DND-41 (cell line): ENCODE measurements around the gene C1QTNF6.

Experiments
- ATAC-seq: fragments of 200-7000 bp; cut with Tn5 transposase; 3 replicates; pipeline ENCODE4 v1.9.1; 2021; ENCODE audit warnings: low read depth; ENCODE audit not compliant: insufficient read depth
- DNase-seq: peaks from one replicate; pipeline ENCODE4 v3.0.0-alpha.2; 2020
- H2AFZ ChIP-seq: 2 replicates; pipeline ENCODE4 v1.6.0; 2012; ENCODE audit warnings: low read depth, low read length
- H3K27ac ChIP-seq: 2 replicates; pipeline ENCODE4 v1.5.1; 2012; ENCODE audit warnings: low read length, inconsistent platforms
- H3K27me3 ChIP-seq: fragments of 200-600 bp; sonication (generic); 2 replicates; pipeline ENCODE4 v1.6.0; 2012; ENCODE audit warnings: low read length, mild to moderate bottlenecking, inconsistent platforms; ENCODE audit not compliant: insufficient read depth, poor library complexity
- H3K36me3 ChIP-seq: 2 replicates; pipeline ENCODE4 v1.5.1; 2012; ENCODE audit warnings: low read length, inconsistent platforms; ENCODE audit not compliant: insufficient read depth
- H3K4me1 ChIP-seq: 2 replicates; pipeline ENCODE4 v1.5.1; 2012; ENCODE audit warnings: mild to moderate bottlenecking, low read length; ENCODE audit not compliant: insufficient read depth
- H3K4me2 ChIP-seq: 2 replicates; pipeline ENCODE4 v1.6.0; 2012; ENCODE audit warnings: mild to moderate bottlenecking, moderate library complexity, low read length, inconsistent platforms; ENCODE audit not compliant: insufficient read depth
- H3K4me3 ChIP-seq, 2 experiments: fragments of 200-600 bp in 1 of 2; shearing (Covaris generic) in 1 of 2; 2 replicates each; pipeline ENCODE4 v1.5.1; 2012 to 2016; ENCODE audit warnings: inconsistent platforms in 2 of 2, low read length in 2 of 2, mild to moderate bottlenecking in 2 of 2, low read depth in 1 of 2, moderate library complexity in 1 of 2
- H3K79me2 ChIP-seq: 2 replicates; pipeline ENCODE4 v1.6.0; 2012; ENCODE audit warnings: low read length, inconsistent platforms; ENCODE audit not compliant: insufficient read depth
- H3K9ac ChIP-seq: 2 replicates; pipeline ENCODE4 v1.6.0; 2012; ENCODE audit warnings: low read depth, mild to moderate bottlenecking, inconsistent platforms, low read length, moderate library complexity
- H3K9me3 ChIP-seq: 2 replicates; pipeline ENCODE4 v1.5.1; 2012; ENCODE audit warnings: low read length, moderate library complexity, mild to moderate bottlenecking, inconsistent platforms; ENCODE audit not compliant: insufficient read depth, severe bottlenecking
- H4K20me1 ChIP-seq: 2 replicates; pipeline ENCODE4 v1.6.0; 2012; ENCODE audit warnings: low read length; ENCODE audit not compliant: insufficient read depth
- EZH2 ChIP-seq: IDR thresholded peaks from 3 replicates; pipeline ENCODE4 v1.6.1; 2012; ENCODE audit warnings: borderline replicate concordance, low read depth, mild to moderate bottlenecking, moderate library complexity, low read length, inconsistent platforms; ENCODE audit not compliant: severe bottlenecking
- TF ChIP-seq, protein P1 (sequence below): IDR thresholded peaks from 2 replicates; pipeline ENCODE4 v1.5.1; 2012; ENCODE audit warnings: borderline replicate concordance, low read length, moderate library complexity, mild to moderate bottlenecking; ENCODE audit not compliant: poor library complexity, severe bottlenecking; ENCODE audit errors: extremely low read depth

C1QTNF6 gene

DNA sequence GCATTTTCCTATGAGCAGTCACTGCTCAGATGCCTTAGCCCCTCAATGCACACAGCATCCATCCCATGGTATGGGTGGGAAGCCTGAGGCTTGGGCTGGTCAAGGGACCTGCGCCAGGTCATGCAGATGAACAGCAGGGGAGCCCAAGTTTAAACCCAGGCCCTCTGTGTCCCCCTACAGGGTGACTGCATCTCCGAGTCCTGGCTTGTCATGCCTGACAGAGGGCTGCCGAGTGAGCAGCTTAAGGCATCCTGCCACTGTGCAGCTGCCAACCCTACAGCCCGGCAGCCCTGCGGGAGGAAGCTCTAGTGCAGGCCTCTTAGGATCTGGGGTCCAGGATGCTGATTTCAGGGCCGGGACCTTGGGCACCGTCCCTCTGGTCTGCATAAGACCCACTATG, 48.3 kb downstream of the C1QTNF6 start:
- H2AFZ ChIP-seq, result no peak overlapping the region
- H4K20me1 ChIP-seq, result peaks cover 3% of the 10 kb centered on the region; the same call in 1 of the 2 replicates
- no peaks in the 10 kb centered on the region for H3K4me1 ChIP-seq
- DNase-seq, result no peak
- no peak overlapping the region for H3K4me2 ChIP-seq
- H3K9me3 ChIP-seq, result no peaks in the 10 kb centered on the region
- ATAC-seq, result no peak
- no peak overlapping the region for H3K9ac ChIP-seq
- no peaks in the 10 kb centered on the region for H3K79me2 ChIP-seq
- no peaks in the 10 kb centered on the region for H3K27me3 ChIP-seq
- H3K36me3 ChIP-seq, result no peaks in the 10 kb centered on the region
- TF ChIP-seq, protein P1, sequence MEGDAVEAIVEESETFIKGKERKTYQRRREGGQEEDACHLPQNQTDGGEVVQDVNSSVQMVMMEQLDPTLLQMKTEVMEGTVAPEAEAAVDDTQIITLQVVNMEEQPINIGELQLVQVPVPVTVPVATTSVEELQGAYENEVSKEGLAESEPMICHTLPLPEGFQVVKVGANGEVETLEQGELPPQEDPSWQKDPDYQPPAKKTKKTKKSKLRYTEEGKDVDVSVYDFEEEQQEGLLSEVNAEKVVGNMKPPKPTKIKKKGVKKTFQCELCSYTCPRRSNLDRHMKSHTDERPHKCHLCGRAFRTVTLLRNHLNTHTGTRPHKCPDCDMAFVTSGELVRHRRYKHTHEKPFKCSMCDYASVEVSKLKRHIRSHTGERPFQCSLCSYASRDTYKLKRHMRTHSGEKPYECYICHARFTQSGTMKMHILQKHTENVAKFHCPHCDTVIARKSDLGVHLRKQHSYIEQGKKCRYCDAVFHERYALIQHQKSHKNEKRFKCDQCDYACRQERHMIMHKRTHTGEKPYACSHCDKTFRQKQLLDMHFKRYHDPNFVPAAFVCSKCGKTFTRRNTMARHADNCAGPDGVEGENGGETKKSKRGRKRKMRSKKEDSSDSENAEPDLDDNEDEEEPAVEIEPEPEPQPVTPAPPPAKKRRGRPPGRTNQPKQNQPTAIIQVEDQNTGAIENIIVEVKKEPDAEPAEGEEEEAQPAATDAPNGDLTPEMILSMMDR, result no peak
- no peak for TF ChIP-seq EZH2
- H3K4me3 ChIP-seq, result no peak overlapping the region
- H3K27ac ChIP-seq, result no peak overlapping the region

DNA sequence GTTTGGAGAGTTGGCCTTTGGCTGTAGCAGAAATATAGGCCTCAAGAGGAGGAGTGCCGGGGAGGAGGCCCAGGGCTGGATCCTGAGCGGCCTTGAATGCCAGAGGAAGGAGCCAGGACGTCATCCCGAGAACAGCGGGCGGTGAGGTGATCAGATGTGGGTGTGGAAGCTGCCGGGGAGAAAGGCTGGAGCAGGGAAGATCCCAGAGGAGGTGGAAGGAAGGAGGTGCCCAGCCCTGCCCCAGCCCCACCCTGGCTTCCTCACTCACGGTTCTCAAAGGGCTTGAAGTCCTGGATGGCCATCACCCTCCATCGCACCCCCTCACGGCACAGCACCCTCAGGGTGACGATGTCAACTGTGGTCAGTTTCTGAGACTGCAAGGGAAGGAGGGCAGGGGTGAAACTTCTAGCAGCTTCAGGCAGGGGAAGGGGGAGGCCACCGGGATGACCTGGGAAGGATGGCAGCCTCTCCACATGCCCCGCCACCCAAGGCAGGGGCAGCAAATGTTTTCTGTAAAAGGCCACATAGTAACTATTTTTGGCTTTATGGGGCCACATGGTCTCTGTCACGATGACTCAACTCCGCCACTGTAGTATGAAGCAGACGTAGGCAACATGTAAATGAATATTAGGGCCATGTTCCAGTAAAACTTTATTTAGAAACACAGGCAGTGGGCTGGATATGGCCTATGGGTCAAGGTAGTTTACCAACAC, 49.0 kb downstream of the C1QTNF6 start:
- TF ChIP-seq, protein P1, result no peak
- no peak for TF ChIP-seq EZH2
- no peaks in the 10 kb centered on the region for H3K9me3 ChIP-seq
- no peak overlapping the region for H3K27ac ChIP-seq

GRCh38 chr22:37137903-37138665, 50.0 kb downstream of the C1QTNF6 start:
- ATAC-seq (no peak), DNase-seq (no peak)
- no peak overlapping the region for H2AFZ ChIP-seq
- no peak overlapping the region for H3K27ac ChIP-seq
- no peaks in the 10 kb centered on the region for H3K4me1 ChIP-seq
- H3K9me3 ChIP-seq, result no peaks in the 10 kb centered on the region
- no peak overlapping the region for H3K4me2 ChIP-seq
- no peaks in the 10 kb centered on the region for H3K36me3 ChIP-seq
- no peaks in the 10 kb centered on the region for H3K27me3 ChIP-seq
- H3K9ac ChIP-seq, result no peak overlapping the region
- TF ChIP-seq, protein P1, result no peak
- TF ChIP-seq EZH2, result no peak
- no peak overlapping the region for H3K4me3 ChIP-seq
- H4K20me1 ChIP-seq, result peaks cover 3% of the 10 kb centered on the region; the same call in 1 of the 2 replicates
- H3K79me2 ChIP-seq, result no peaks in the 10 kb centered on the region

More for the DNA sequence above, 49.0 kb downstream of the C1QTNF6 start:
- ATAC-seq (no peak), DNase-seq (no peak)
- Histone ChIP-seq H3K4me2 (no peak overlapping the region), H3K9ac (no peak overlapping the region), H3K27me3 (no peaks in the 10 kb centered on the region), H3K79me2 (no peaks in the 10 kb centered on the region), H2AFZ (no peak overlapping the region), H3K4me1 (no peaks in the 10 kb centered on the region), H3K36me3 (no peaks in the 10 kb centered on the region), H4K20me1 (peaks cover 3% of the 10 kb centered on the region; the same call in 1 of the 2 replicates), H3K4me3 (no peak overlapping the region)
